Measurements from ENCODE around the gene CCDC187.

- no peak for TF ChIP-seq CTCF (conservative IDR thresholded peaks at IDR 0.05; ENCODE audit: low read depth, low read length)
- TF ChIP-seq EZH2 (IDR thresholded peaks at IDR 0.05; ENCODE audit: borderline replicate concordance, low read depth, low read length, poor library complexity, severe bottlenecking) = no peak
Measured at GRCh38 chr9:136234597-136234996, 69.3 kb downstream of the CCDC187 start.
